ENCODE results near the gene RBM15B.

Gene RBM15B

DNA sequence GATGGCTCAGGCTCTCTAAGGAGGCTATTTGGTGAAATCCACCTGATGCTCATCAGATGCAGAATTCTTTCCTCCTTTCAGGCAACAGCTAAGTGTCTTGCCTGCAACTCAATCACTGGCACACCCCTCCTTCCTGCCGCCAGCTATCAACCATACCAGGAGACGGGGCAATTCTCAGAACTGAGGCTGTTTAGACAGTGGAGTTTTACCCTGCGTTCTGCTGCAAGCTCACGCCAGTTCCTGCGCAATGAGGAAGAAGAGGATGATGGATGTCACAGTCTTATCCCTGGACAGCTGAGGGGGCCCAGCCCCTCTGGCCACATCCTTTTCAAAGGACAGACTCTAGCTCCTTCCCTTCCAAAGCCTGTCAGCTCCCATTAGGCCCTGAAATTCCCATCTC is 13.0 kb upstream of the RBM15B start:
- H3K4me3 ChIP-seq (replicated peaks in 1 of 2; ENCODE audit: low read depth in 2 of 2, low read length in 2 of 2): no peak overlapping the region
- DNase-seq (ENCODE audit: low read depth in 2 of 2): no peak
- TF ChIP-seq, protein P1, sequence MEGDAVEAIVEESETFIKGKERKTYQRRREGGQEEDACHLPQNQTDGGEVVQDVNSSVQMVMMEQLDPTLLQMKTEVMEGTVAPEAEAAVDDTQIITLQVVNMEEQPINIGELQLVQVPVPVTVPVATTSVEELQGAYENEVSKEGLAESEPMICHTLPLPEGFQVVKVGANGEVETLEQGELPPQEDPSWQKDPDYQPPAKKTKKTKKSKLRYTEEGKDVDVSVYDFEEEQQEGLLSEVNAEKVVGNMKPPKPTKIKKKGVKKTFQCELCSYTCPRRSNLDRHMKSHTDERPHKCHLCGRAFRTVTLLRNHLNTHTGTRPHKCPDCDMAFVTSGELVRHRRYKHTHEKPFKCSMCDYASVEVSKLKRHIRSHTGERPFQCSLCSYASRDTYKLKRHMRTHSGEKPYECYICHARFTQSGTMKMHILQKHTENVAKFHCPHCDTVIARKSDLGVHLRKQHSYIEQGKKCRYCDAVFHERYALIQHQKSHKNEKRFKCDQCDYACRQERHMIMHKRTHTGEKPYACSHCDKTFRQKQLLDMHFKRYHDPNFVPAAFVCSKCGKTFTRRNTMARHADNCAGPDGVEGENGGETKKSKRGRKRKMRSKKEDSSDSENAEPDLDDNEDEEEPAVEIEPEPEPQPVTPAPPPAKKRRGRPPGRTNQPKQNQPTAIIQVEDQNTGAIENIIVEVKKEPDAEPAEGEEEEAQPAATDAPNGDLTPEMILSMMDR (IDR thresholded peaks at IDR 0.05; ENCODE audit: low read depth, low read length): no peak

DNA sequence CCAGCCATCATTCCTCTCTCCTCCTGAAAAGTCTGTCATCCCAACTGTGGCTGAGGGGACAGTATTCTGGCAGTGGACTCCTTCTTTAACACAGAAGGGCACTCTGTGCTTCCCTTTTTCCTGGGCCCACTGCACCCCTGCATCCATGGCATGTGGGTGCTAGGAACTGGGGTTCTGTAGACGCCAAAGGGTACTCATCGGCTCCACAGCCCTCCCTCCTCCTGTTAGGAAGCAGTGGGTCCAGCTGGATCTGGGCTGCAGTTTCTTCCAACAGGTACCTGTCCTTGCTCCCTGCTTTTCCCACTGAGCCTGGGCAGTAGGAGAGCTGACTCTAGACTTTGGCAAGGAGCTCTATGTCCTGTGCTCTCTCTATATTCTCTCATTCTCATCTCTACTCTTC is 12.4 kb upstream of the RBM15B start:
- DNase-seq (ENCODE audit: low read depth in 2 of 2): no peak
- TF ChIP-seq, protein P1 (IDR thresholded peaks at IDR 0.05; ENCODE audit: low read depth, low read length): no peak
- no peak overlapping the region for H3K4me3 ChIP-seq (replicated peaks in 1 of 2; ENCODE audit: low read depth in 2 of 2, low read length in 2 of 2)

DNA sequence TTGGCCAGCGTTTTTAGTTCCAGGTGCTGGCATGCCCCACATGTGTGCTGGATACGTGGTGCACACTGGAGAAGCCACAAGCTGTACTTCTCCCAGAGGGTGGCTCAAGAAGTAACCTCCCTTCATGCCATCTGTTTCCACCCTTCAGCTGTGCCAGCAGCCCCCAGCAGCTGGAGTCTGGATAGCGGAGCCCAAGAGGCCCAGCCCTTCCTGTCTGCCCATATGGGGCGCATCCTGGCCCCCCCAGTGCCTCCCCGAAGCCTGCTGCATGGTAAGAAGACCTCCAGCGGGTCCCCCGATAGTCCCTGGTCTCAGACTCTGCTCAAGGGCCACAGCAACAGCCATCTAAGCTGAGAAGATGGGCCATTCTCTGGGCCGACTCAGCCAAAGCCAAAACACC is 11.8 kb upstream of the RBM15B start:
- no peak for DNase-seq (ENCODE audit: low read depth in 2 of 2)
- TF ChIP-seq, protein P1 (IDR thresholded peaks at IDR 0.05; ENCODE audit: low read depth, low read length): no peak
- no peak overlapping the region for H3K4me3 ChIP-seq (replicated peaks in 1 of 2; ENCODE audit: low read depth in 2 of 2, low read length in 2 of 2)

DNA sequence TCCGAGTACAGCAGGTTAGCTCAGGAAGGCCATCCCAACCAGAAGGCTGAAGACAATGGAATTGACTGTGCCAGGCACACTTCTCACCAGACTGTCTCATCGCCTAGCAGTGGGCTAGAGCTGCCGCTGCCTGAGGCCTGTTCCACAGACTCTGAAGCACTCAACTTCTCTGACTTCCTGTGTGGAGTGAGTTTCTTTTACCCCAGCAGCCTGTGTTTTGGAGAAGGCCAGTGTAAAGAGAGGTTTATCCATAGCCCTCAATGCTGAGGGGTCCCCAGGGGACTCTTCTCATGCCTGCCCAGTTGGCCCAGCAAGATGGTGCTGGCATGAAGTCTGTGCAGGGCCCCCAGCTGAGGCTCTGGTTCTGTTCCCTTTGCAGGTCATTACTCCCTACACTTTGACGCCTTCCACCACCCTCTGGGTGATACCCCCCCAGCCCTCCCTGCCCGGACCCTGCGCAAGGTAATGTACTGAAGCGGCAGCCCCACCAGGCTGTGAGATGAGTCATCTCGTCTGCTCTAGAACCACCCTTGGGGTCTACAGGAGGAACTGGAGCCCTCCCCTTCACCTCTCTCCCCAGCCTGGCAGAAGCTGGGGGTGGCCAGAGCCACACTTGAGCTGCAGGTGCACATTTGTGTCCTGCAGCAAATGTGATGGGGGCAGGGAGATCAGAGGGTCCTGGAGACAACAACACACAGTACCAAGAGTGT is 11.2 kb upstream of the RBM15B start:
- DNase-seq (ENCODE audit: low read depth in 2 of 2): no peak
- no peak overlapping the region for H3K4me3 ChIP-seq (replicated peaks in 1 of 2; ENCODE audit: low read depth in 2 of 2, low read length in 2 of 2)

DNA sequence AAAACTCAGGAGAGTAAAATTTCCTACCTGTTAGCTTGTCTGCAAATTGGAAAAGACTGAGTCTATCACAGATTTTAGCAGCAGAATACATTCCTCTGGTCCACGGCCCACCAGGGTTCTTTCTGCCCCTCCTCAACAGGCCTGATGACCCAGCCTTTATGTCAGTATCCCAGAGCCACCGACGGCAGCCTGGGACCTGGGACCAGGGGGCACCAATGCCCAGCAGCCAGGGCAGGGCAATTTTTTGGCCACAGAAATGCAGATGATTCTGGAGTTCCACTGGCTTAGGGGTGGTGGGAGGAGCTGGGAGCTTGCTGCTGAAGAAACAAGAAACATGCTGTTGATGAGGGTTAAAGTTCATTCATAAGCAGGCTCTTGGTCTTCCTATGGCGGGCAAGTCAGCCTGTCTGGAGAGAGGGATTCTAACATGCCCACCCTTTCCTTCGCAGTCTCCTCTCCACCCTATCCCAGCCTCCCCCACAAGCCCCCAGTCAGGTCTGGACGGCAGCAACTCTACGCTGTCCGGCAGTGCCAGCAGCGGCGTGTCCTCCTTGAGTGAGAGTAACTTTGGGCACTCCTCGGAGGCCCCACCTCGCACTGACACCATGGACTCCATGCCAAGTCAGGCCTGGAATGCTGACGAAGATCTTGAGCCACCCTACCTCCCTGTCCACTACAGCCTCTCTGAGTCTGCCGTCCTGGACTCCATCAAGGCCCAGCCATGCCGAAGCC is 10.3 kb upstream of the RBM15B start:
- no peak overlapping the region for H3K4me3 ChIP-seq (replicated peaks in 1 of 2; ENCODE audit: low read depth in 2 of 2, low read length in 2 of 2)
- no peak for DNase-seq (ENCODE audit: low read depth in 2 of 2)
- TF ChIP-seq, protein P1 (IDR thresholded peaks at IDR 0.05; ENCODE audit: low read depth, low read length): no peak

More for the DNA sequence above, 11.2 kb upstream of the RBM15B start:
- TF ChIP-seq, protein P1 (IDR thresholded peaks at IDR 0.05; ENCODE audit: low read depth, low read length): no peak

DNA sequence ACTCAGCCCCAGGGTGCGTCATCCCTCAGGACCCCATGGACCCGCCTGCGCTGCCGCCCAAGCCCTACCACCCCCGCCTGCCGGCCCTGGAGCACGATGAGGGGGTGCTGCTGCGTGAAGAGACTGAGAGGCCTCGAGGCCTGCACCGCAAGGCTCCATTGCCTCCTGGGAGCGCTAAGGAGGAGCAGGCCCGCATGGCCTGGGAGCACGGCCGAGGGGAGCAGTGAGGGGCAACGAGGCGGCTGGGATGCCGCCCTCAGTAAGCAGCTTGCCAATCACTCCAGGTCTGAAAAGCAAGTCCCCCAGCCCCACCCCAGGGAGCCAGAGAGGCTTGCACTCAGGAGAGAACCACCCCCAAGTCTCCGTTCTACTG is 9.8 kb upstream of the RBM15B start:
- H3K4me3 ChIP-seq (replicated peaks in 1 of 2; ENCODE audit: low read depth in 2 of 2, low read length in 2 of 2): no peak overlapping the region
- TF ChIP-seq, protein P1 (IDR thresholded peaks at IDR 0.05; ENCODE audit: low read depth, low read length): no peak
- DNase-seq (ENCODE audit: low read depth in 2 of 2): no peak
